Mesodermal cell (in vitro differentiated cells): ENCODE measurements around the gene TTC39C.

Experiments
- H3K27ac ChIP-seq: 2 replicates; pipeline ENCODE4 v1.7.0; 2013; ENCODE audit warnings: mild to moderate bottlenecking, low read depth, low read length, moderate library complexity; ENCODE audit not compliant: severe bottlenecking
- H3K36me3 ChIP-seq: 2 replicates; pipeline ENCODE4 v1.7.1; 2013; ENCODE audit warnings: mild to moderate bottlenecking, low read length, moderate library complexity; ENCODE audit not compliant: control insufficient read depth, insufficient read depth
- H3K4me1 ChIP-seq: one replicate; pipeline ENCODE4 v1.7.1; 2013; ENCODE audit warnings: mild to moderate bottlenecking, low read length; ENCODE audit not compliant: insufficient read depth, control insufficient read depth, poor library complexity, severe bottlenecking
- H3K4me3 ChIP-seq: 2 replicates; pipeline ENCODE4 v1.7.0; 2013; ENCODE audit warnings: low read length, control low read depth, mild to moderate bottlenecking; ENCODE audit not compliant: insufficient read depth, poor library complexity, severe bottlenecking; ENCODE audit errors: extremely low read depth
- H3K9me3 ChIP-seq: 2 replicates; pipeline ENCODE4 v1.7.1; 2013; ENCODE audit warnings: mild to moderate bottlenecking, low read length, moderate library complexity; ENCODE audit not compliant: control insufficient read depth
- WGBS, 2 experiments: methylation state at CpG; one replicate each; pipeline ENCODE4 v1.1.5; 2013; ENCODE audit warnings: missing lambda C conversion rate in 2 of 2; ENCODE audit not compliant: insufficient coverage in 2 of 2; 5-methylcytosine and 5-hydroxymethylcytosine counted together

The TTC39C gene

GRCh38 chr18:24039671-24040070, 25.1 kb downstream of the TTC39C start:
- Histone ChIP-seq H3K27ac (no peak overlapping the region), H3K4me3 (no peak overlapping the region), H3K4me1 (no peaks in the 10 kb centered on the region), H3K9me3 (peaks cover 4% of the 10 kb centered on the region), H3K36me3 (no peaks in the 10 kb centered on the region)
- 94 to 95% methylated on average over 2 to 3 of the region's 3 CpGs for WGBS, 2 experiments

- H3K4me3 ChIP-seq, result no peak overlapping the region
- no peak overlapping the region for H3K27ac ChIP-seq
- H3K4me1 ChIP-seq, result no peaks in the 10 kb centered on the region
- H3K9me3 ChIP-seq, result peaks cover 4% of the 10 kb centered on the region
- WGBS, 2 experiments, result 93 to 95% methylated on average over 2 of the region's 4 CpGs
- H3K36me3 ChIP-seq, result no peaks in the 10 kb centered on the region
Measured at GRCh38 chr18:24041691-24042090, 27.1 kb downstream of the TTC39C start.

GRCh38 chr18:24043403-24043802, 28.8 kb downstream of the TTC39C start:
- H3K4me1 ChIP-seq, result no peaks in the 10 kb centered on the region
- H3K27ac ChIP-seq, result no peak overlapping the region
- WGBS, 2 experiments, result 90 to 96% methylated on average over 5 to 6 of the region's 6 CpGs
- no peaks in the 10 kb centered on the region for H3K36me3 ChIP-seq
- no peak overlapping the region for H3K4me3 ChIP-seq
- H3K9me3 ChIP-seq, result peaks cover 4% of the 10 kb centered on the region

DNA sequence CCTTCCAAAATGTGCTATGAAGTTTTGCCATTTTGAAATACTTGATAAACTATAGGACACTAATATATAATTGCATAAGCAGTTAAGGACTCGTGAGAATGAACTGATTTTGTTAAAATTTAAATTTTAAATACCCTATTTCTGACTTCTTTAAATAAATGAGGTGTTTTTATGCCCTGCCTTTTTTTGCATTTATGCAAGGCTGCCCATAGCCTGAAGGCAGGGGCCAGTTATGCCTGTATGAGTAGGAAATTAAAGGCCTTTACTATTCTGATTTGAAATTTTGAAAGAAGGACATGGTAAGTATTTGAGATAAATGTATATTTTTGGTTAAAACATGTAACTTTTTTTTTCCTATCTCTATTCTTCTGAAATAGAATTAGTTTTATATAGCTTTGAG, 33.7 kb downstream of the TTC39C start:
- Histone ChIP-seq H3K27ac (no peak overlapping the region), H3K9me3 (no peaks in the 10 kb centered on the region), H3K4me1 (peaks cover 5% of the 10 kb centered on the region), H3K4me3 (no peak overlapping the region), H3K36me3 (no peaks in the 10 kb centered on the region)
- no CpG with 5 or more reads among the region's 1 CpG for WGBS, 2 experiments

- no CpG with 5 or more reads among the region's 3 CpGs for WGBS, 2 experiments
- no peak overlapping the region for H3K4me3 ChIP-seq
- no peak overlapping the region for H3K27ac ChIP-seq
- no peaks in the 10 kb centered on the region for H3K9me3 ChIP-seq
- H3K36me3 ChIP-seq, result no peaks in the 10 kb centered on the region
- H3K4me1 ChIP-seq, result peaks cover 5% of the 10 kb centered on the region
Measured at GRCh38 chr18:24049142-24049541, 34.6 kb downstream of the TTC39C start.

DNA sequence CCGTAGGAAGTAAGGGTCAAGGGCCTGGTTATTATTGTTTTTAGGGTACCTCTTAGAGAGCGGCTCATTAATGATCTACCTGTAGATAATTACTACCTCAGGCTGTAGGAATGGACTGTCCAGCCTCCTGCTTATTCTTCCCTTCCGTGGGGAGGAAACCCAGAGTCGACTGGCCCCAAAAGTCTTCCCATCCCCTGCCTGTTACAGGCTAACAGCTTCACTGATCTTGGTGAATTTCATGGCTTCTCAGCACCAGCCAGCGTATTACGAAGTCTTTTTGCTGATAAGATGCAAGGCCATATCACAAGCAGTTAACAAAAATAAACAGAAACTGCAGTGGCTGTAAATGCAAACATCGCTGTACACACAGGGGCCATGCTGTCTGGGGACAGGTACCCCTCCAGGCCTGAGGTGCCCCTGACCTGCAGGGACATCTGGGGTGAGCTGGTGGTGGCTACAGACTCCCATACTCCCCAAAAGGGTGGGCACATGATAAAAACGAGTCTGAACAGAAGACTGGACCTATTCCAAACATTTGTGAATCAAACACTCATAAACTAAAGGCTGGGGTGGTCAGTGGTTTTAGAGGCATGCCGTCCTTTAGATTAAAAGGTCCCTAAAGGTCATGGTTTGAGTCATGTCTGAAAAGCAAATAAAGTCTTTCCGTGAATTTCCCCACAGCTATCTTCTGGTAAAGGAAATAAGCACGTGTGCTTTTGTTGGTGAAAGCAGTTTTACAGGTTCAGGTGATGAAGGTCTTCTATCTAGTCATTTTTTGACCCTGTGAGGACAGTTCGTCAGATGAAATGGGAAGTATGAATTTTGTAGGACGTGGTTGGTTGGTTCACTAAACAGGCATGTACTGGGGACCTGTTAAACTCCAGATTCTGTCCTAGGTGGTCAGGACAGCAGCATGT, 36.7 kb downstream of the TTC39C start:
- Histone ChIP-seq H3K4me1 (peaks cover 5% of the 10 kb centered on the region), H3K36me3 (no peaks in the 10 kb centered on the region), H3K4me3 (no peak overlapping the region), H3K9me3 (no peaks in the 10 kb centered on the region), H3K27ac (no peak overlapping the region)
- 94% methylated on average over 7 to 9 of the region's 13 CpGs for WGBS, 2 experiments

DNA sequence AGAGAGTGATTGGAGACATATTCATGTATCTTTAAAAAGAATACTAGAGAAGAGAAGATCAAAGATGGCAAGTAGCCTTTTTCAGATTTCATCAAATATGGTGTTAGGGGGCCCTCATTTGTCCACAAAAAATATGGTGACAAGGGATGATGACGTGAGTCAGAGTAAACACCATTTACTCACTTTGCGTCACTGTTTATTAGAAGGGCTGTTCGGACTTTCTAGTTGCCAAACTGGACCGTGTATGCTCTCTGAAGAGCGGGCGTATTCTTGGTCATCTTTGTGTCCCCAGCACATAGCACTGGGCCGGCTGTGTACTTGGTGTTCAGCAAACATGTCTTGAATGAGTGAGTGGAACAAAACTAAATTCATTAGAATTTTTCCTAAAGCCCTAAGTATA, 37.5 kb downstream of the TTC39C start:
- WGBS, 2 experiments, result 92 to 96% methylated on average over 4 to 6 of the region's 7 CpGs
- H3K4me3 ChIP-seq, result no peak overlapping the region
- H3K4me1 ChIP-seq, result peaks cover 5% of the 10 kb centered on the region
- no peaks in the 10 kb centered on the region for H3K9me3 ChIP-seq
- no peaks in the 10 kb centered on the region for H3K36me3 ChIP-seq
- H3K27ac ChIP-seq, result no peak overlapping the region

GRCh38 chr18:24053211-24053610, 38.7 kb downstream of the TTC39C start:
- H3K27ac ChIP-seq, result no peak overlapping the region
- no peak overlapping the region for H3K4me3 ChIP-seq
- H3K9me3 ChIP-seq, result no peaks in the 10 kb centered on the region
- 80% methylated on average over 1 of the region's 4 CpGs; no CpG with 5 or more reads in 1 of the 2 experiments for WGBS, 2 experiments
- peaks cover 5% of the 10 kb centered on the region for H3K4me1 ChIP-seq
- no peaks in the 10 kb centered on the region for H3K36me3 ChIP-seq

GRCh38 chr18:24054130-24054529, 39.6 kb downstream of the TTC39C start:
- H3K27ac ChIP-seq, result no peak overlapping the region
- no peak overlapping the region for H3K4me3 ChIP-seq
- 90% methylated on average over 2 of the region's 4 CpGs; no CpG with 5 or more reads in 1 of the 2 experiments for WGBS, 2 experiments

GRCh38 chr18:24055009-24055804, 40.7 kb downstream of the TTC39C start:
- Histone ChIP-seq H3K4me1 (peaks cover 5% of the 10 kb centered on the region), H3K9me3 (no peaks in the 10 kb centered on the region), H3K36me3 (no peaks in the 10 kb centered on the region), H3K27ac (no peak overlapping the region), H3K4me3 (no peak overlapping the region)
- WGBS, 2 experiments, result 83% methylated on average over 1 of the region's 3 CpGs; no CpG with 5 or more reads in 1 of the 2 experiments

More at GRCh38 chr18:24054130-24054529, 39.6 kb downstream of the TTC39C start:
- Histone ChIP-seq H3K9me3 (no peaks in the 10 kb centered on the region), H3K36me3 (no peaks in the 10 kb centered on the region), H3K4me1 (peaks cover 5% of the 10 kb centered on the region)
